Urinary bladder (tissue), 4 donors: ENCODE results near the gene SLC38A10. TPM values are rescaled to one million over a fixed set of nuclear protein-coding genes. Genes with fewer than 3 reads are reported as not detected.

Source experiments
- DNase-seq: peaks from one replicate; pipeline ENCODE4 v3.0.0-alpha.2; 2015; ENCODE audit errors: extremely low spot score
- H3K27ac ChIP-seq: one replicate; pipeline ENCODE4 v1.5.1; 2013; ENCODE audit warnings: low read depth, mild to moderate bottlenecking, moderate library complexity
- H3K36me3 ChIP-seq: one replicate; pipeline ENCODE4 v1.6.1; 2013; ENCODE audit warnings: mild to moderate bottlenecking, moderate library complexity; ENCODE audit not compliant: insufficient read depth
- H3K4me1 ChIP-seq: one replicate; pipeline ENCODE4 v1.6.1; 2013; ENCODE audit warnings: mild to moderate bottlenecking, moderate library complexity; ENCODE audit not compliant: insufficient read depth
- H3K4me3 ChIP-seq: one replicate; pipeline ENCODE4 v1.5.1; 2013; ENCODE audit warnings: low read depth, low read length
- WGBS: extraction: QIAGEN DNeasy Blood & Tissue Kit; methylation state at CpG from one replicate; pipeline ENCODE4 v1.1.7; 2013; 5-methylcytosine and 5-hydroxymethylcytosine counted together
- polyA plus RNA-seq: library from polyadenylated mRNA; stranded (reverse); fragments of 200-250 nt; gene quantifications from one replicate; pipeline ENCODE4 v1.2.3, GENCODE V29; 2013
- total RNA-seq: library from RNA; depleted of rRNA; stranded (reverse); fragments of >200 nt; gene quantifications from one replicate; pipeline ENCODE4 v1.2.3, GENCODE V29; 2014
- donor health status: healthy with polysubstance abuse.
- donor health status: healthy.

SLC38A10 gene
- total and polyA plus RNA-seq, 2 donors, result 28.5 to 82.3 TPM

GRCh38 chr17:81303385-81303784, 8.3 kb upstream of the SLC38A10 start:
- 84% methylated on average over 11 of the region's 11 CpGs for WGBS
- Histone ChIP-seq H3K4me3 (no peak overlapping the region), H3K4me1 (no peaks in the 10 kb centered on the region), H3K36me3 (no peaks in the 10 kb centered on the region), H3K27ac (no peak overlapping the region)
- DNase-seq, result no peak

GRCh38 chr17:81302861-81303333, 7.8 kb upstream of the SLC38A10 start:
- Histone ChIP-seq H3K4me3 (no peak overlapping the region), H3K27ac (no peak overlapping the region), H3K4me1 (no peaks in the 10 kb centered on the region), H3K36me3 (no peaks in the 10 kb centered on the region)
- no peak for DNase-seq
- 74% methylated on average over 15 of the region's 15 CpGs for WGBS

- no peaks in the 10 kb centered on the region for H3K4me1 ChIP-seq
- H3K27ac ChIP-seq, result no peak overlapping the region
- 70% methylated on average over 10 of the region's 10 CpGs for WGBS
- no peak for DNase-seq
- H3K36me3 ChIP-seq, result no peaks in the 10 kb centered on the region
- H3K4me3 ChIP-seq, result no peak overlapping the region
Observed at GRCh38 chr17:81302324-81302723, 7.2 kb upstream of the SLC38A10 start.

- 55% methylated on average over 37 of the region's 37 CpGs for WGBS
- DNase-seq, result no peak
- Histone ChIP-seq H3K4me3 (no peak overlapping the region), H3K4me1 (no peaks in the 10 kb centered on the region), H3K36me3 (no peaks in the 10 kb centered on the region), H3K27ac (no peak overlapping the region)
Observed at GRCh38 chr17:81301195-81302144, 6.4 kb upstream of the SLC38A10 start.

- H3K4me3 ChIP-seq, result no peak overlapping the region
- H3K36me3 ChIP-seq, result no peaks in the 10 kb centered on the region
- DNase-seq, result no peak
- WGBS, result 93% methylated on average over 19 of the region's 19 CpGs
- H3K27ac ChIP-seq, result no peak overlapping the region
- H3K4me1 ChIP-seq, result no peaks in the 10 kb centered on the region
Observed at GRCh38 chr17:81300586-81301155, 5.6 kb upstream of the SLC38A10 start.

GRCh38 chr17:81299846-81300585, 4.9 kb upstream of the SLC38A10 start:
- Histone ChIP-seq H3K4me3 (no peak overlapping the region), H3K36me3 (no peaks in the 10 kb centered on the region), H3K27ac (no peak overlapping the region), H3K4me1 (no peaks in the 10 kb centered on the region)
- no peak for DNase-seq
- WGBS, result 89% methylated on average over 19 of the region's 19 CpGs

DNA sequence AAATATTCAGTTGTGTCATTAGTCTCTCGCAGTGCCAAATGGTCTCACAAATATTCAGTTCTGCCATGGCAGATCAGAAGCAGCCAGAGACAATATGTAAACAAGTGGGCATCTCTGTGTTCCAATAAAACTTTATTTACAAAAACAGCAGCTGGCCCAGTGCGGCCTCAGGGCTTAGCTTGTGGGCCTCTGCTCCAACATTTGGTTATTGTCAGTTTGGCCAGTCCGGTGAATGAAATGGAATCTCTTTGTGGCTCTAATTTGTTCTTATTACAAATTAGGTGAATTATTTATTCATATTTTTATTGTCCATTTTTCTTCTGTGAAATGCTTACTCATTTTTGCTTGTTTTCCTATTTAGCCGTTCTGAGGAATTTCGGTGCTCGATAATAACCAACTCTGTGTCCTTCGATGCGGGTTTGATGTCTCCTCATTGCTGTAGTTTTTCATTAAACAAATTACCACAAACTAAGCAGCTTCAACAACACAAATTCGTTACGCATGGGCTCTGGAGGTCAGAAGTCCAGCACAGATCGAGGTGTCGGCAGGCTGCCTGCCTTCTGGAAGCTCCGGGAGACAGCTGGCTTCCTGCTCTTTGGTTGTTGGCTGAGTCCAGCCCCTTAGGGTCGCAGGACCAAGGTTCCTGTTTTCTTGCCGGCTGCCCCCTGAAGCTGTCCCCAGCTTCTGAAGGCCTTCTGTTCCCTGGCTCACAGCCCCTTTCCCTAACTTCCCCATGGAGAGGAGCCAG, 4.1 kb upstream of the SLC38A10 start:
- Histone ChIP-seq H3K4me1 (no peaks in the 10 kb centered on the region), H3K4me3 (no peak overlapping the region), H3K27ac (no peak overlapping the region), H3K36me3 (no peaks in the 10 kb centered on the region)
- no peak for DNase-seq
- 72% methylated on average over 15 of the region's 15 CpGs for WGBS

- Histone ChIP-seq H3K36me3 (no peaks in the 10 kb centered on the region), H3K27ac (no peak overlapping the region), H3K4me1 (no peaks in the 10 kb centered on the region), H3K4me3 (no peak overlapping the region)
- no peak for DNase-seq
- 76% methylated on average over 11 of the region's 11 CpGs for WGBS
Observed at GRCh38 chr17:81298325-81298990, 3.4 kb upstream of the SLC38A10 start.

DNA sequence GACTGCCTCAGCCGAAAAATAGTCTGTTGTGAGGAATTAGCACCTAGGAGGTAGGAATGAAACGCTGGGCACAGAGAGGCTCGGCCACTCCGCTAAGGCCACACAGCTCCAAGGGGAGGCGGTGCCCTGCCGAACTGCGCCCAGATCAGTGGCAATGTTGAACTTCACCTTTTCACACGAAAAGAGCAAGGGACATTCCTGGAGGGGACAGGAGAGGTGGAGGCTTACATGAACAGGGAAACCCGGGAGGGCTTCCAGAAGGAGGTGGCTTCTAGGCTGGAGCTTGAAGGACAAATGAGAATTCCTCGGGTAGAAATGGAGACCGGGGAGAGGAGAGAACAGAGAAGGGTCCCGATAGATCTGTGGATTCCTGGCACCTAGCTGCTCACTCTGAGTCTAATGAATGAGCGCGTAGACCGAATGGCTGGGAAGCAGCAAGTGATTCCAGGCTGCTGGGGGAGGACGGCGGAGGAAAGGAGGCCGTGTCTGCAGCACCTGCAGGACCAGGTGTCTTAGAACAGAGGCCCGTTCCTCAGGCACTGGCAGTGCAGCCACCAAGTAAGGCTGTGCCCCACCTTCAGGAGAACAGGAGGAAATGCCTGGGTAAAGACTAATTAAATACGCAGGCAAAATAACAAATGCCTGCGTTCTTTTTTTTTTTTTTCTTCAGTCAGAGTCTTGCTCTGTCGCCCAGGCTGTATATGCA, 722 bp upstream of the SLC38A10 start:
- Histone ChIP-seq H3K36me3 (no peaks in the 10 kb centered on the region), H3K4me3 (peak overlapping the region; percentile 84), H3K4me1 (no peaks in the 10 kb centered on the region), H3K27ac (peak overlapping the region; percentile 94)
- no peak for DNase-seq
- WGBS, result 25% methylated on average over 22 of the region's 22 CpGs

- H3K36me3 ChIP-seq, result no peaks in the 10 kb centered on the region
- peak overlapping the region; percentile 84 for H3K4me3 ChIP-seq
- H3K27ac ChIP-seq, result peak overlapping the region; percentile 94
- WGBS, result 1% methylated on average over 48 of the region's 48 CpGs
- no peaks in the 10 kb centered on the region for H3K4me1 ChIP-seq
- no peak for DNase-seq
Observed at GRCh38 chr17:81294512-81295030, 536 bp downstream of the SLC38A10 start.

- Histone ChIP-seq H3K4me3 (no peak overlapping the region), H3K4me1 (no peaks in the 10 kb centered on the region), H3K36me3 (no peaks in the 10 kb centered on the region), H3K27ac (no peak overlapping the region)
- WGBS, result 75% methylated on average over 12 of the region's 12 CpGs
- DNase-seq, result no peak
Observed at GRCh38 chr17:81292450-81292849, 2.7 kb downstream of the SLC38A10 start.

DNA sequence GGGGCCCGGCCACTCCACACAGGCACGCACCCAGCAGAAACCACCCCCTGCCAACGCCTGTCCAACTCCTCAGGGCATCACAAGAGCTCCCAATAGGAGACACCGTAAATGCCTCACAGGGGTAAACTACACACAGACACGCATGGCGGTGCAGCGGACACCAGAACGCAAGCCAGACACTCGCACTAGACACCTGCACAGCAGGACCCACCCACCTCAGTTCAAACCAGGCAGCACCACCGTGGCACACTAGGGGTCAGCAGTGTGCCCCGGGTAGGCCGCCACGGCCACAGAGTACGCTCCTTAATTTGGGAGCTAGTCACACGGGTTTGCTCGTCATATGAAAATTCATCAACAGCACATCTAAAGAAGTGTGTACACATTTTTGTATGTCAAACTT, 3.4 kb downstream of the SLC38A10 start:
- Histone ChIP-seq H3K36me3 (no peaks in the 10 kb centered on the region), H3K4me1 (no peaks in the 10 kb centered on the region), H3K27ac (no peak overlapping the region), H3K4me3 (no peak overlapping the region)
- WGBS, result 42% methylated on average over 16 of the region's 16 CpGs
- no peak for DNase-seq
